HG02642 (cell line): ENCODE results near the gene COP1.
A peak's percentile ranks its signal among the peaks of the same experiment; 100 is the strongest.

ENCODE experiments used
- ATAC-seq: cut with Tn5 transposase; IDR thresholded peaks from one replicate; pipeline ENCODE4 v1.9.1; 2021; ENCODE audit warnings: mild to moderate bottlenecking; ENCODE audit not compliant: unreplicated experiment, poor library complexity

COP1 gene

GRCh38 chr1:176203735-176204134 lies 3.4 kb downstream of the COP1 start:
- no peak for ATAC-seq

GRCh38 chr1:176201568-176201967 lies 5.5 kb downstream of the COP1 start:
- ATAC-seq: no peak

- no peak for ATAC-seq
These were observed 7.4 kb downstream of the COP1 start for GRCh38 chr1:176199707-176200106.

GRCh38 chr1:176198413-176198812 lies 8.7 kb downstream of the COP1 start:
- no peak for ATAC-seq

- ATAC-seq: no peak
These were observed 10.4 kb downstream of the COP1 start for GRCh38 chr1:176196728-176197127.

GRCh38 chr1:176195547-176195946 lies 11.5 kb downstream of the COP1 start:
- no peak for ATAC-seq

GRCh38 chr1:176193663-176194062 lies 13.4 kb downstream of the COP1 start:
- ATAC-seq: no peak

GRCh38 chr1:176193023-176193422 lies 14.1 kb downstream of the COP1 start:
- peak; percentile 90 for ATAC-seq

GRCh38 chr1:176188604-176189003 lies 18.5 kb downstream of the COP1 start:
- no peak for ATAC-seq

- no peak for ATAC-seq
These were observed 20.1 kb downstream of the COP1 start for GRCh38 chr1:176187001-176187400.

- ATAC-seq: peak; percentile 74
These were observed 23.5 kb downstream of the COP1 start for GRCh38 chr1:176183618-176184017.

GRCh38 chr1:176178316-176178715 lies 28.8 kb downstream of the COP1 start:
- no peak for ATAC-seq

GRCh38 chr1:176177764-176178163 lies 29.3 kb downstream of the COP1 start:
- ATAC-seq: peak; percentile 83

- ATAC-seq: no peak
These were observed 33.0 kb downstream of the COP1 start for GRCh38 chr1:176174108-176174507.

GRCh38 chr1:176172215-176172614 lies 34.9 kb downstream of the COP1 start:
- no peak for ATAC-seq

GRCh38 chr1:176167210-176167609 lies 39.9 kb downstream of the COP1 start:
- no peak for ATAC-seq

- ATAC-seq: no peak
These were observed 41.5 kb downstream of the COP1 start for GRCh38 chr1:176165573-176165972.

- ATAC-seq: no peak
These were observed 42.9 kb downstream of the COP1 start for GRCh38 chr1:176164014-176164678.

- no peak for ATAC-seq
These were observed 47.1 kb downstream of the COP1 start for GRCh38 chr1:176159993-176160392.

GRCh38 chr1:176157995-176158394 lies 49.1 kb downstream of the COP1 start:
- no peak for ATAC-seq

GRCh38 chr1:176149939-176150807 lies 56.9 kb downstream of the COP1 start:
- no peak for ATAC-seq

- no peak for ATAC-seq
These were observed 62.6 kb downstream of the COP1 start for GRCh38 chr1:176144526-176144925.
